Uterus (tissue), 4 donors: ENCODE results near the gene VANGL1. TPM values are rescaled to one million over a fixed set of nuclear protein-coding genes. Genes with fewer than 3 reads are reported as not detected.

Experiments
- DNase-seq, 2 donors: peaks; one replicate each; pipeline ENCODE4 v3.0.0-alpha.2; 2019 to 2020
- H3K27ac ChIP-seq, 2 donors: fragments of 200-600 bp; sonication (generic); 1 replicate in 1 of 2; 2 replicates in 1 of 2; pipeline ENCODE4 v1.5.1; 2016 to 2018
- H3K27me3 ChIP-seq, 2 donors: fragments of 200-600 bp; sonication (generic); one replicate each; pipeline ENCODE4 v1.5.1; 2018 to 2019; ENCODE audit warnings: control low read depth in 1 of 2
- H3K36me3 ChIP-seq, 2 donors: fragments of 200-600 bp; sonication (generic); one replicate each; pipeline ENCODE4 v1.5.1; 2019; ENCODE audit warnings: control low read depth in 1 of 2
- H3K4me1 ChIP-seq, 2 donors: fragments of 200-600 bp; sonication (generic); one replicate each; pipeline ENCODE4 v1.5.1; 2018 to 2019; ENCODE audit warnings: control low read depth in 1 of 2
- H3K4me3 ChIP-seq, 2 donors: fragments of 200-600 bp; sonication (generic); 1 replicate in 1 of 2; 2 replicates in 1 of 2; pipeline ENCODE4 v1.5.1; 2018 to 2019; ENCODE audit warnings: mild to moderate bottlenecking in 1 of 2
- H3K9me3 ChIP-seq, 2 donors: fragments of 200-600 bp; sonication (generic); one replicate each; pipeline ENCODE4 v1.5.1; 2019; ENCODE audit warnings: control low read depth in 1 of 2
- CTCF ChIP-seq, 4 experiments: fragments of 200-600 bp in 2 of 4; fragments of 450-650 bp in 2 of 4; sonication (generic) in 2 of 4; IDR thresholded peaks; one replicate each; pipeline ENCODE4 v1.5.1; 2016 to 2019; ENCODE audit warnings: antibody characterized with exemption in 4 of 4, mild to moderate bottlenecking in 2 of 4, moderate library complexity in 1 of 4
- POLR2A ChIP-seq, 2 donors: fragments of 450-650 bp; IDR thresholded peaks; one replicate each; pipeline ENCODE4 v1.6.1; 2016; ENCODE audit warnings: antibody characterized with exemption in 2 of 2, mild to moderate bottlenecking in 1 of 2, moderate library complexity in 1 of 2
- intact Hi-C: fragments of 100-400 bp; cut with DNase I; formaldehyde crosslinking; loops from one replicate; pipeline ENCODE4 v1.15.1; 2023; ENCODE audit warnings: low total_unique reads
- total RNA-seq, 4 donors: library from RNA; depleted of rRNA in 3 of 4; stranded (reverse); fragments of >200 nt in 3 of 4; gene quantifications; one replicate each; pipeline versions ENCODE4 v1.1.0 to v1.2.4, GENCODE V29; 2014 to 2023
- donor health status: DM: yes; HTN: yes; CAD: no.

VANGL1 gene
- total RNA-seq, 4 donors from 2014 or later = 2.8 to 22.3 (median 11.9) TPM

- no peaks in the 10 kb centered on the region for H3K9me3 ChIP-seq
- H3K36me3 ChIP-seq = no peaks in the 10 kb centered on the region
- no peaks in the 10 kb centered on the region for H3K4me1 ChIP-seq
- H3K27me3 ChIP-seq = no peaks in the 10 kb centered on the region
- no peak overlapping the region for H3K27ac ChIP-seq
- intact Hi-C loops = no loop called here
- TF ChIP-seq CTCF (IDR thresholded peaks at IDR 0.05) (no peak), POLR2A (IDR thresholded peaks at IDR 0.05) (no peak)
- DNase-seq = no peak
- H3K4me3 ChIP-seq = no peak overlapping the region
Measured at GRCh38 chr1:115697619-115698018, 55.8 kb downstream of the VANGL1 start.

GRCh38 chr1:115701090-115701489 is 59.3 kb downstream of the VANGL1 start:
- Histone ChIP-seq H3K36me3 (no peaks in the 10 kb centered on the region), H3K27ac (no peak overlapping the region), H3K9me3 (no peaks in the 10 kb centered on the region), H3K4me3 (no peak overlapping the region), H3K4me1 (no peaks in the 10 kb centered on the region), H3K27me3 (no peaks in the 10 kb centered on the region)
- TF ChIP-seq CTCF (IDR thresholded peaks at IDR 0.05) (no peak), POLR2A (IDR thresholded peaks at IDR 0.05) (no peak)
- DNase-seq = no peak
- intact Hi-C loops = no loop called here

- Histone ChIP-seq H3K36me3 (no peaks in the 10 kb centered on the region), H3K27me3 (no peaks in the 10 kb centered on the region)
- intact Hi-C loops = no loop called here
Measured at GRCh38 chr1:115702959-115703358, 61.2 kb downstream of the VANGL1 start.

GRCh38 chr1:115705085-115705951 is 63.5 kb downstream of the VANGL1 start:
- Histone ChIP-seq H3K4me1 (no peaks in the 10 kb centered on the region), H3K36me3 (no peaks in the 10 kb centered on the region), H3K27me3 (no peaks in the 10 kb centered on the region), H3K27ac (no peak overlapping the region), H3K4me3 (no peak overlapping the region), H3K9me3 (no peaks in the 10 kb centered on the region)
- DNase-seq = no peak
- TF ChIP-seq POLR2A (IDR thresholded peaks at IDR 0.05) = no peak
- no peak for TF ChIP-seq CTCF (IDR thresholded peaks at IDR 0.05)
- intact Hi-C loops = no loop called here

More at GRCh38 chr1:115702959-115703358, 61.2 kb downstream of the VANGL1 start:
- Histone ChIP-seq H3K4me1 (no peaks in the 10 kb centered on the region), H3K4me3 (no peak overlapping the region), H3K9me3 (no peaks in the 10 kb centered on the region), H3K27ac (no peak overlapping the region)
- TF ChIP-seq POLR2A (IDR thresholded peaks at IDR 0.05) (no peak), CTCF (IDR thresholded peaks at IDR 0.05) (no peak)
- DNase-seq = no peak

- intact Hi-C loops = no loop called here
- no peaks in the 10 kb centered on the region for H3K4me1 ChIP-seq
- TF ChIP-seq POLR2A (IDR thresholded peaks at IDR 0.05) (no peak), CTCF (IDR thresholded peaks at IDR 0.05) (no peak)
Measured at GRCh38 chr1:115705963-115706362, 64.2 kb downstream of the VANGL1 start.

More at GRCh38 chr1:115705963-115706362, 64.2 kb downstream of the VANGL1 start:
- Histone ChIP-seq H3K27ac (no peak overlapping the region), H3K4me3 (no peak overlapping the region), H3K36me3 (no peaks in the 10 kb centered on the region), H3K9me3 (no peaks in the 10 kb centered on the region), H3K27me3 (no peaks in the 10 kb centered on the region)
- no peak for DNase-seq
